ENCODE data around the gene RFNG. TPM values are rescaled to one million over a fixed set of nuclear protein-coding genes. Genes with fewer than 3 reads are reported as not detected.

Gene RFNG
- total and polyA plus RNA-seq, 2 of the 13 experiments (the other 11 are each of a cell fraction or from before 2014, with no cell fraction given), result 61.4 to 64.0 TPM

DNA sequence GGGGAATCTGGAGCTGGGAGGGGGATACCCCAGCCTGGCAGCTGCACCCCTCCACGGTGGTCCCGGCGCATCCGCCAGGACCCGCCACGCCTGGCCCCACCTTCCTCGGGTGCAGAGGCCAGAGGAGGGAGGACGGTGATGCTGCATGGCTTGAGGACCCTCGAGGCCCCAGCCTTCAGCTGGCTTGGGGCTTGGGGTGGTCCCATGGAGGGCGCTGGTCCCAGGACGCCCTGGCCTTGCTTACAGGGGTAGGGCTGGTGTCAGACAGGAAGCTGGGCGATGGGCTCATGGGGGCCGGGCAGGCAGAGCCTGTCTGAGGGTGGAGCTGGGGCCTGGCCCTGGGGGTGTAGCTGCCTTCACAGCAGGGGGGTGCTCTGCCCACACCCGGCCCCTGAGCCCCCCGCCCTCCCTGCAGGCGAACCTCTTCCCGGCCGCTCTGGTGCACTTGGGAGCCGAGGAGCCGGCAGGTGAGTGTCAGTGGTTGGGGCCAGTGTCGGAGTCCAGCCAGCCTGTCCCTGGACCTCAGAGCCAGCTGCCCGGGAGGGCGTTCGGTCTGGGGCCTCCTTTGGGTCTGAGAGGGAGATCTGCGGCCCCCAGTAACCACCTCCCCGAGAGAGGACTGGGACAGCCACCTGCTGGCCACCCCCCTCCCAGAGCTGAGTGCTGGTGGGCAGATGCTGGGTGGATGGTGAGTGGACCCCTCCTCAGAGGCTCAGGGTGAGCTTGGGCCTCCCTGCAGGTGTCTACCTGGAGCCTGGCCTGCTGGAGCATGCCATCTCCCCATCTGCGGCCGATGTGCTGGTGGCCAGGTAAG is 35.3 kb downstream of the RFNG start (continued):
- TF ChIP-seq, protein P1, sequence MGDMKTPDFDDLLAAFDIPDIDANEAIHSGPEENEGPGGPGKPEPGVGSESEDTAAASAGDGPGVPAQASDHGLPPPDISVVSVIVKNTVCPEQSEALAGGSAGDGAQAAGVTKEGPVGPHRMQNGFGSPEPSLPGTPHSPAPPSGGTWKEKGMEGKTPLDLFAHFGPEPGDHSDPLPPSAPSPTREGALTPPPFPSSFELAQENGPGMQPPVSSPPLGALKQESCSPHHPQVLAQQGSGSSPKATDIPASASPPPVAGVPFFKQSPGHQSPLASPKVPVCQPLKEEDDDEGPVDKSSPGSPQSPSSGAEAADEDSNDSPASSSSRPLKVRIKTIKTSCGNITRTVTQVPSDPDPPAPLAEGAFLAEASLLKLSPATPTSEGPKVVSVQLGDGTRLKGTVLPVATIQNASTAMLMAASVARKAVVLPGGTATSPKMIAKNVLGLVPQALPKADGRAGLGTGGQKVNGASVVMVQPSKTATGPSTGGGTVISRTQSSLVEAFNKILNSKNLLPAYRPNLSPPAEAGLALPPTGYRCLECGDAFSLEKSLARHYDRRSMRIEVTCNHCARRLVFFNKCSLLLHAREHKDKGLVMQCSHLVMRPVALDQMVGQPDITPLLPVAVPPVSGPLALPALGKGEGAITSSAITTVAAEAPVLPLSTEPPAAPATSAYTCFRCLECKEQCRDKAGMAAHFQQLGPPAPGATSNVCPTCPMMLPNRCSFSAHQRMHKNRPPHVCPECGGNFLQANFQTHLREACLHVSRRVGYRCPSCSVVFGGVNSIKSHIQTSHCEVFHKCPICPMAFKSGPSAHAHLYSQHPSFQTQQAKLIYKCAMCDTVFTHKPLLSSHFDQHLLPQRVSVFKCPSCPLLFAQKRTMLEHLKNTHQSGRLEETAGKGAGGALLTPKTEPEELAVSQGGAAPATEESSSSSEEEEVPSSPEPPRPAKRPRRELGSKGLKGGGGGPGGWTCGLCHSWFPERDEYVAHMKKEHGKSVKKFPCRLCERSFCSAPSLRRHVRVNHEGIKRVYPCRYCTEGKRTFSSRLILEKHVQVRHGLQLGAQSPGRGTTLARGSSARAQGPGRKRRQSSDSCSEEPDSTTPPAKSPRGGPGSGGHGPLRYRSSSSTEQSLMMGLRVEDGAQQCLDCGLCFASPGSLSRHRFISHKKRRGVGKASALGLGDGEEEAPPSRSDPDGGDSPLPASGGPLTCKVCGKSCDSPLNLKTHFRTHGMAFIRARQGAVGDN (CRISPR knock-in tag; IDR thresholded peaks at IDR 0.05), result peak; percentile 39; the same call in 1 of the 2 replicates
- TF ChIP-seq MEF2D (CRISPR knock-in tag; IDR thresholded peaks at IDR 0.05) (no peak), JUND (CRISPR knock-in tag; IDR thresholded peaks at IDR 0.05) (no peak), TOPORS (CRISPR knock-in tag; IDR thresholded peaks at IDR 0.05) (no peak), ZFAT (CRISPR knock-in tag; conservative IDR thresholded peaks at IDR 0.05) (no peak), HNF1A (IDR thresholded peaks at IDR 0.05; ENCODE audit: low read depth) (no peak), HNF1A (CRISPR knock-in tag; IDR thresholded peaks at IDR 0.05; ENCODE audit: borderline replicate concordance) (no peak), ZNF101 (CRISPR knock-in tag; IDR thresholded peaks at IDR 0.05; ENCODE audit: borderline replicate concordance, low read depth) (no peak), EZH2 (conservative IDR thresholded peaks at IDR 0.05; ENCODE audit: low read depth, low read length) (no peak), ZNF354B (CRISPR knock-in tag; IDR thresholded peaks at IDR 0.05) (0 out of 2 replicates have a peak, but pooled peaks have one; percentile 23), HOXA3 (CRISPR knock-in tag; IDR thresholded peaks at IDR 0.05) (peak; percentile 64; the same call in 1 of the 2 replicates), ZNF772 (CRISPR knock-in tag; IDR thresholded peaks at IDR 0.05) (no peak), DR1 (CRISPR knock-in tag; IDR thresholded peaks at IDR 0.05) (no peak), ZNF24 (IDR thresholded peaks at IDR 0.05) (no peak), IRX3 (CRISPR knock-in tag; IDR thresholded peaks at IDR 0.05; ENCODE audit: borderline replicate concordance, low read depth) (no peak), MZF1 (CRISPR knock-in tag; IDR thresholded peaks at IDR 0.05; ENCODE audit: borderline replicate concordance) (no peak), ZMYM2 (CRISPR knock-in tag; IDR thresholded peaks at IDR 0.05) (no peak), TFDP1 (CRISPR knock-in tag; IDR thresholded peaks at IDR 0.05; ENCODE audit: borderline replicate concordance) (0 out of 2 replicates have a peak, but pooled peaks have one; percentile 2)
- TF ChIP-seq, protein P2, sequence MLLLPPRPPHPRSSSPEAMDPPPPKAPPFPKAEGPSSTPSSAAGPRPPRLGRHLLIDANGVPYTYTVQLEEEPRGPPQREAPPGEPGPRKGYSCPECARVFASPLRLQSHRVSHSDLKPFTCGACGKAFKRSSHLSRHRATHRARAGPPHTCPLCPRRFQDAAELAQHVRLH (CRISPR knock-in tag; IDR thresholded peaks at IDR 0.05; ENCODE audit: borderline replicate concordance, low read depth), result no peak
- TF ChIP-seq, protein P3, sequence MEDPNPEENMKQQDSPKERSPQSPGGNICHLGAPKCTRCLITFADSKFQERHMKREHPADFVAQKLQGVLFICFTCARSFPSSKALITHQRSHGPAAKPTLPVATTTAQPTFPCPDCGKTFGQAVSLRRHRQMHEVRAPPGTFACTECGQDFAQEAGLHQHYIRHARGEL (CRISPR knock-in tag; IDR thresholded peaks at IDR 0.05), result no peak
